Esophagus muscularis mucosa (tissue), 4 donors: Measurements from ENCODE around the gene ZFYVE28. TPM values are rescaled to one million over a fixed set of nuclear protein-coding genes. Genes with fewer than 3 reads are reported as not detected.

ENCODE experiments used
- DNase-seq: peaks from one replicate; pipeline ENCODE4 v3.0.0-alpha.2; 2017; ENCODE audit errors: extremely low spot score
- H3K27ac ChIP-seq, 4 donors: fragments of 200-600 bp; sonication (generic); replicated peaks in 1 of 4; 1 replicate in 3 of 4; 2 replicates in 1 of 4; pipeline ENCODE4 v1.5.1; 2016 to 2019; ENCODE audit warnings: mild to moderate bottlenecking in 1 of 4
- H3K27me3 ChIP-seq, 4 donors: fragments of 200-600 bp; sonication (generic); one replicate each; pipeline versions ENCODE4 v1.5.1 to v1.6.0; 2016 to 2019
- H3K36me3 ChIP-seq, 4 donors: fragments of 200-600 bp; sonication (generic); one replicate each; pipeline ENCODE4 v1.5.1; 2016 to 2019
- H3K4me1 ChIP-seq, 4 donors: fragments of 200-600 bp; sonication (generic); one replicate each; pipeline ENCODE4 v1.5.1; 2016 to 2019
- H3K4me3 ChIP-seq, 4 donors: fragments of 200-600 bp; sonication (generic); 1 replicate in 2 of 4; 2 replicates in 2 of 4; pipeline ENCODE4 v1.5.1; 2016 to 2019; ENCODE audit warnings: mild to moderate bottlenecking in 4 of 4, moderate library complexity in 1 of 4
- H3K9me3 ChIP-seq, 4 donors: fragments of 200-600 bp; sonication (generic); 1 replicate in 3 of 4; 2 replicates in 1 of 4; pipeline ENCODE4 v1.5.1; 2016 to 2019
- CTCF ChIP-seq, 3 experiments: fragments of 200-600 bp in 2 of 3; fragments of 450-650 bp in 1 of 3; sonication (generic) in 2 of 3; IDR thresholded peaks; one replicate each; pipeline ENCODE4 v1.5.1; 2017 to 2019; ENCODE audit warnings: antibody characterized with exemption in 3 of 3, mild to moderate bottlenecking in 2 of 3, moderate library complexity in 1 of 3
- EP300 ChIP-seq: sonication (generic); formaldehyde crosslinking; IDR thresholded peaks from one replicate; pipeline ENCODE4 v1.6.1; 2017; ENCODE audit warnings: antibody characterized with exemption
- POLR2A ChIP-seq: fragments of 450-650 bp; IDR thresholded peaks from one replicate; pipeline ENCODE4 v1.6.1; 2017; ENCODE audit warnings: antibody characterized with exemption, moderate library complexity, mild to moderate bottlenecking, low read depth
- POLR2AphosphoS5 ChIP-seq, 2 donors: sonication (generic); formaldehyde crosslinking; IDR thresholded peaks; one replicate each; pipeline ENCODE4 v1.6.1; 2017; ENCODE audit warnings: antibody characterized with exemption in 2 of 2
- WGBS: methylation state at CpG from one replicate; pipeline ENCODE4 v1.1.5; 2018; 5-methylcytosine and 5-hydroxymethylcytosine counted together
- intact Hi-C: fragments of 100-400 bp; cut with DNase I; formaldehyde crosslinking; loops from one replicate; pipeline ENCODE4 v1.15.1; 2023
- total RNA-seq, 4 donors: library from RNA; depleted of rRNA; stranded (reverse); fragments of >200 nt; gene quantifications; one replicate each; pipeline versions ENCODE4 v1.1.0 to v1.2.1, GENCODE V29; 2016

Gene ZFYVE28
- total RNA-seq, 4 donors from 2014 or later, result 4.5 to 13.4 (median 8.4) TPM

GRCh38 chr4:2251795-2252529 lies 166.5 kb downstream of the ZFYVE28 start:
- 92% methylated on average over 10 of the region's 16 CpGs for WGBS
- no peaks in the 10 kb centered on the region for H3K9me3 ChIP-seq
- no peak for TF ChIP-seq EP300
- TF ChIP-seq CTCF (IDR thresholded peaks at IDR 0.05), result no peak
- TF ChIP-seq POLR2A, result no peak
- no peak for TF ChIP-seq POLR2AphosphoS5 (IDR thresholded peaks at IDR 0.05)
- H3K36me3 ChIP-seq, result peaks cover 43 to 85% (median 81%) of the 10 kb centered on the region in 4 donors
- intact Hi-C loops, result no loop called here
- no peak overlapping the region for H3K27ac ChIP-seq
- no peak overlapping the region for H3K4me3 ChIP-seq
- DNase-seq, result peak; percentile 34
- peaks cover 25 to 38% (median 31%) of the 10 kb centered on the region in 4 donors for H3K4me1 ChIP-seq
- H3K27me3 ChIP-seq, result no peaks in the 10 kb centered on the region

DNA sequence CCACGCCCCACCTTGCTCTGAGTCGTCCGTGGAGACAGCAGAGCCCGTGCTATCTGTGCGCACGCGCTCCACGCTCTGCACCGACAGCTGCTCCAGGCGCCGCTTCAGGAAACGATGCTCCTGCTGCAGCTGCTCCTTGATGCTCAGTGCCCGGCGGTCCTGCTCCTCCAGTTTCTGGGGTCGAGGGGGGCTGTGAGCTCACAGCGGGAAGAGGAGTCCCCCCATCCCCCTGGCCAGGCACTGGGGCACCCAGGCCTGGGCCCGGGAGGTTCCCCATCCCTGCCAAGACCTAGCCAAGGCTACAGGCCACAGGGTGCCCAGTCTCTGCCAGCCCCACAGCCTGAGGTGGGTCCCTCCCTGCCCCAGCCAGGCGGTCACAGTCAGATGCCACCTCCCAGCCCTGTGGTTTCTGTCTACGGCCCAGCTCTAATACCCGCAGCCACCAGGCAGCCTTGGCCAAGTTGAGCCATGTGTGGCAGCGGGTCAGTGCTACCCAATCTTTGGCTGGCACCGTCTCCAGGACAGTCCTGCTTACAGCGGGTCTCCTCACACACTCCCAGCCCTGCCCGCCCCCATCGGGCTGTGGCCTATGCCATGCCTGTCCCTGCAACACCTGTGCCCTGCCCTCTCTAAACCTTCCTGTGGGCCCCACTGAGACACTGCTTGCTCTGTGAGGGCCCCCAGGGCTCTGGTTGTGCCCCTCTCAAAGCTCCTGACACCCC lies 167.2 kb downstream of the ZFYVE28 start:
- no peak overlapping the region for H3K27ac ChIP-seq
- intact Hi-C loops, result no loop called here
- H3K27me3 ChIP-seq, result no peaks in the 10 kb centered on the region
- H3K9me3 ChIP-seq, result no peaks in the 10 kb centered on the region
- peaks cover 17 to 31% (median 24%) of the 10 kb centered on the region in 4 donors for H3K4me1 ChIP-seq
- peak; percentile 82 for DNase-seq
- whole genome bisulfite sequencing, result 94% methylated on average over 14 of the region's 25 CpGs
- TF ChIP-seq CTCF (IDR thresholded peaks at IDR 0.05) (no peak), POLR2A (no peak), EP300 (no peak), POLR2AphosphoS5 (IDR thresholded peaks at IDR 0.05) (no peak)
- H3K4me3 ChIP-seq, result no peak overlapping the region
- peaks cover 43 to 89% (median 86%) of the 10 kb centered on the region in 4 donors for H3K36me3 ChIP-seq

- TF ChIP-seq POLR2A (no peak), POLR2AphosphoS5 (IDR thresholded peaks at IDR 0.05) (no peak), CTCF (IDR thresholded peaks at IDR 0.05) (no peak), EP300 (no peak)
- no peak overlapping the region for H3K27ac ChIP-seq
- peaks cover 15 to 31% (median 20%) of the 10 kb centered on the region in 4 donors for H3K4me1 ChIP-seq
- H3K27me3 ChIP-seq, result no peaks in the 10 kb centered on the region
- 94% methylated on average over 11 of the region's 30 CpGs for WGBS
- H3K9me3 ChIP-seq, result no peaks in the 10 kb centered on the region
- intact Hi-C loops, result no loop called here
- peak; percentile 24 for DNase-seq
- H3K4me3 ChIP-seq, result no peak overlapping the region
- peaks cover 43 to 89% (median 86%) of the 10 kb centered on the region in 4 donors for H3K36me3 ChIP-seq
Measured at GRCh38 chr4:2250357-2251072, 167.9 kb downstream of the ZFYVE28 start.

- no peaks in the 10 kb centered on the region for H3K9me3 ChIP-seq
- intact Hi-C loops, result no loop called here
- no peak overlapping the region for H3K4me3 ChIP-seq
- no peak overlapping the region for H3K27ac ChIP-seq
- H3K4me1 ChIP-seq, result peaks cover 15 to 31% (median 20%) of the 10 kb centered on the region in 4 donors
- peaks cover 43 to 84% (median 81%) of the 10 kb centered on the region in 4 donors for H3K36me3 ChIP-seq
- no peaks in the 10 kb centered on the region for H3K27me3 ChIP-seq
- TF ChIP-seq EP300 (no peak), POLR2A (no peak)
- DNase-seq, result peak; percentile 89
- 82% methylated on average over 15 of the region's 26 CpGs for WGBS
Measured at GRCh38 chr4:2249526-2250356, 168.7 kb downstream of the ZFYVE28 start.
